Activated CD8-positive, alpha-beta memory T cell treated with anti-CD3 and anti-CD28 coated beads for 4 hours (primary cell): ENCODE measurements around the gene MAP3K6.

Source experiments
- DNase-seq, 2 donors: peaks; one replicate each; pipeline ENCODE4 v3.0.0-alpha.2; 2020; ENCODE audit warnings: low read depth in 2 of 2

Gene MAP3K6

DNA sequence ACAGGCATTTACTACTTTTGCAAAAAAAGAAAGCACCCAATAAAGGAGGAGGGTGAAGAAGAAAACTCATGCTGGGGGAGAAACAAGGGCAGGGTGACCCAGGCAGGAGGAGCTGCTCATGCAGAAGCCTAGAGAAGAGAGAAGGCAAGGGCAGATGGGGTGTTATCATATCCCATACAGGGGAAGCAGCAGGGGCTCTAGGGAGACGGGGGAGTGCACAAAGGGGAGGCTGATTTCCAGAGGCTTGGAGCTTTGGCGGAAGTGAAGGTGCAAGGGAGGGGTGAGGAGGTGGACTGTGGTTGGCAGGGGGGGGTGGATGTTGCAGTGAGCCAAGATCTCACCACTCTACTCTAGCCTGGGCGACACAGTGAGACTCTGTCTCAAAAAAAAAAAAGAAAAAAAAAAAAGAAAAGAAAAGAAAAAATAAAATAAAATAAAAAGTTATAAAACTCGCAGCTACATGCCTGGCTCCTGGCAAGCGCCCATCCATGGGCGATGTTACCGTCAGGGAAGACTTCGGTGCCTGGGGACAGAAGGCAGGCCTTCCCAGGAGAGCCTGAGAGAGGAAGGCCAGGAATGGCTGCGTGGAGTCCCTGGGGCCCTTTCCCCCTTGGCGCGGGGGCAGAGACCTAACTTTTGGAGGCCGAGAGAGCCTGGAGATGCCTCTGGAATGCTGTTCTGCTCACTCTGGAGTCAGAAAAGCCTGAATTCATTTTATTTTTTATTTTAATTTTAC lies 11.2 kb upstream of the MAP3K6 start:
- DNase-seq: no peak

DNA sequence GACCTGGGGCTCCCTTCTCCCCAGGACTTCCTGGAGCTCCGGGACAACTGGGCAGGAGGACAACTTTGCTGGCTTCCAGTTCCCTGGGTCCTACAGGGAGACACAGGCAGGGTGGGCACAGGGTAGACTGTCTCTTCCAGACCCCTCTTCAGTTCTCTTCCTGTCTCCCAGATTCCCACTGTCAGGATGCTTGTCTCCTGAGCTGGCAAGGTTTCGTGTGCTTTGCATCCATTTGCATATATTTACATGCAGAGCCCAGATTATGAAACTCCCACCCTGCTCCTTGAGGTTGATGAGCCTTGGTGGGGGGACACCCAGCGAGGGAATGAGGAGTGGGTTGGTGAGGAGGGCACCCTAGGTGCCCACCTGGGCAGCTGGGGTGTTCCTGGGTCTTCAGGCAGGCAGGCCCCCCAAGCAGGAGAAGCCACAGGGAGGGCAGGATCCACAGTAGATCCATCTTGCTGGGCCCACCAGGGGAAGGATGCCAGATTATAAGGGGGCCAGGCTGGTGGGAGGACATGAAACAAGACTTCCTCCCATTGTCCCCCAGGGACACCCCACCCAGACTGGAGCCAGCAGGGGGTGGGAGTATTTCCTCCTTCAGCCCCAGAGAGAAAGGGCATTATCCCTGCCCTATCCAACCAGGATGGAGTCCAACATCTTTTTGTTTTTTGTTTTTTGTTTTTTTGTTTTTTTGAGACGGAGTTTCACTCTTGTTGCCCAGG lies 7.8 kb upstream of the MAP3K6 start, which contains the start of gene FCN3:
Gene FCN3, minus strand, starts transcription at position 463 of the 725 bp plus-strand sequence. Its CDS starts 6 bp downstream, at position 457.
- no peak for DNase-seq

DNA sequence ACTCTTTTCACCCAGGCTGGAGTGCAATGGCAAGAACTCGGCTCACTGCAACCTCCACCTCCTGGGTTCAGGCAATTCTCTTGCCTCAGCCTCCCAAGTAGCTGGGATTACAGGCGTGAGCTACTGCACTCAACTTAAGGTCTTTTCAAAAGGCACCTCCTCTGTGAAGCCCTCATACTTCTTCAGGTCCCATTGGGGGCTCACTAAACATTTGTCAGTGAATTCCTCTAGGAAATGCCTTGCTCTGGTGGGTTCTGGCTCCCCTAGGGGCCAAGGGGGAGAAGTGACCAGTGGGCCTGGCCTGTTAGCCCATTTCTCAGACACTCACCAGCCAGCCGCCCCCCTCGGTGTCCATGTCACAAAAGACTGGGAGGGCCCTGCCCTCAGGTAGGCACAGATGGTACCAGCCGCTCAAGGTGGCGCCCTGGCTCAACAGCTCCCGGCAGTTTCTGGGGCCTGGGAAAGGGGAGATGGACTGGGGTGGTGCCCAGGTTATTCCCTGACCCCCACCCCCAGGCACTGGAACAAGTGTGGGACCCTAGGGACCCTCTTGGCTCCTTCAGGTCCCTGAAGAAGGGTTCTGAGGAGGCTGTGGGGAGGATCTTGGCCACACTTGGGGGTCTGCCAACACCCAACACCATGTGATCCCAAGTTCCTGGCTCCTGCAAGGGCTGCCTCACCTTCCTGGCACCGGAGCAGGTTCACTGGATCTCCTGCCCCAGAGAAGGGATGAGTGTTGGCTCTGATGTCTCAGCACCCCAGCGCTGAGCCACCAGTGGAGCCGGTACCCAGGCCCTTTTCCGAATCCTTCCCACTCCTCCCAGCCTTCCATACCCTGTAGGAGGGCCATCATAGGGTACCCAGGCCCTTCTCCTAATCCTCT lies 6.3 kb upstream of the MAP3K6 start:
- DNase-seq: no peak

DNA sequence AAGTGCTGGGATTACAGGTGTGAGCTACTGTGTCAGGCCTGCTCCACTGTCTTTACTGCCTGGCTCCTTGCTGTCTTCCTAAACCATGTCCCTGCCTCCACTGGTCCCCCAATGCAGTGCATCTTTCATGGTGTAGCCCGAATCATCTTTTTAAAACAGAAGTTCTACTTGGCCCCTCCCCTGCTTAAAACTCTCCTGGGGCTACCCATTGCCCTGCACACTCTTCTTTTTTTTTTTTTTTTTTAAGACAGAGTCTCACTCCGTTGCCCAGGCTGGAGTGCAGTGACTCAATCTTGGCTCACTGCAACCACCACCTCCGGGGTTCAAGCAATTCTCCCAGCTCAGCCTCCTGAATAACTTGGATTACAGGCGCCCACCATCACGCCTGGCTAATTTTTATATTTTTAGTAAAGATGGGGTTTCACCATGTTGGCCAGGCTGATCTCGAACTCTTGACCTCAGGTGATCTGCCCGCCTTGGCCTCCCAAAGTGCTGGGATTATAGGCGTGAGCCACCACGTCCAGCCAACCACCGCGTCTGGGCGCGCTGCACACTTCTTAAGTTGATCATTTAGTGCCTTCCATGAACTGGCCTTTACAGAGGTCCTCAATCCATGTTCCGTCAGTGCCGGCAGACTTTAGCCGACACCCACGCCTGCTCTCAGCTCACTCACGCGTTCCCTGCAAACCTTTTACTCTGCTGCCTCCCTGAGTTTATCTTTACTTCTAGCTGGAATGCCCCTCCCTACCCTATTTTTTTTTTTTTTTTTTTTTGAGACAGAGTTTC lies 5.5 kb upstream of the MAP3K6 start:
- no peak for DNase-seq

DNA sequence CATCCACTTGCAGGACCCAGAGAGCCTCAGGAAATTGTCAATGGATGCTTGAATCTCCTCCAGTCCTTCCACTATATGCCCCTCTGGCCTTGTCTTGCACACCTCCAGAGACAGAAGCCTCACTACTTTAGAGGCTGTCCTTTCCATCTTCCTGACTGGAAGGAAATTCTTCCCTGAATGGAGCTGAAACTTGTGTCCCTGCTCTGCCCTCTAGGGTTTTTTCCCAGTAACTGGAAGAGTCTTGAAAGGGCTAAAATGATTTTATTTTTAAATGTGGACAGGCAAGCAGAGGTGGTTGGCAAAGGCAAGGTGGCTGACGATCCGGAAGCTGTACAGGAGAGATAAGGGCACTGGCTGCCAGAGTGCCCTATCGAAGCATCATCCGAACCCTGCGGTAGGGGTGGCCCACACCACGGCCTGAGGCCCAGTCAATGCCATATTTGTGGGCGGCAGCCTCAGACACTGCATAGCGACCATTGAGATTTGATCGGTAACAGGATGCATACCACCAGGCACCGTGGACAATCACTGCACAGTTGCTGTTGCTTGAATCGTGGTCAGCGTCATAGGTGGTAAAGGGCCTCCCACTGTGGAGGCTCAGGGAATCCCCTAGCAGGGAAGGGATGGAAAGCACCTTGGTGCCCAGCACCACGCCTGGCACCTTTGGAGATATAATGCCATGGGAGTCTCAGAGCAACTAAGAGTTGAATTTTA lies 2.3 kb upstream of the MAP3K6 start:
- no peak for DNase-seq

DNA sequence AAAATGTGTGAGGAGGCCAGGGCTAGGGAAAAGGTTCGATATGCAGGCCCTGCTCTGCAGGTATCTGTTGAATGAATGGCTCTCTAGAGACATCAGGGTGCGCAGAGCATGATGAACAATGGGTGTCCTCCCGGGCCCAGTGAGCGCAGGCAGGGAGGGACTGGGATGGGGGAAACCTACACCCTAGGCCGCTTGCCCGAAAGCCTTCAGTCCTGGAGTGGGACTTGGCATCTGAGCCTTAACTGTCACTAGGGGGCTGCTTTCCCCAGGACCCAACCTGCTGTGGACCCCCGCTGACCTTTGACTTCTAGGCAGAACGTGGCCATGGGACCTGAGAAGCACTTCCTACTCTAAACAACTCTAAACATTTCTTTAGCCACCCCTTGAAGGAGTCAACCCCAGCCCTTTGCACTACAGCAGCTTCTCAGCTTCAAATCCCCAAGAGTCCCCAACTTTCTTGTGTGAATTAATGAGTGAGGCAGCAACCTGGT lies 444 bp upstream of the MAP3K6 start:
- no peak for DNase-seq

DNA sequence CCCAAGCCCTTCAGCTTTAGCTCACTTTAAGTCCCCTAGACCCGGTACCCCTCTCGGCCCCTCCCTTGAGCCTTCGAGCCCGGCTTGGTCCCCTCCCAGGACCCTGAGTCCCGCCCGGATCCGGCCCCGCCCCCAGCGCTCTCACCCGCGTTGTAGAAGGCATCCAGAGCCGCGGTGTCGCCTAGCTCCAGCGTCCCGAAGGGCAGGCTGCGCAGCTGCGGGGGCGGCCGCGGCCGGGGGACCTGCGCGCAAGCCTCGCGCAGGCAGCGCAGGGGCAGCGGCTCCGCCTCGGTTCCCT lies 699 bp downstream of the MAP3K6 start:
- no peak for DNase-seq

DNA sequence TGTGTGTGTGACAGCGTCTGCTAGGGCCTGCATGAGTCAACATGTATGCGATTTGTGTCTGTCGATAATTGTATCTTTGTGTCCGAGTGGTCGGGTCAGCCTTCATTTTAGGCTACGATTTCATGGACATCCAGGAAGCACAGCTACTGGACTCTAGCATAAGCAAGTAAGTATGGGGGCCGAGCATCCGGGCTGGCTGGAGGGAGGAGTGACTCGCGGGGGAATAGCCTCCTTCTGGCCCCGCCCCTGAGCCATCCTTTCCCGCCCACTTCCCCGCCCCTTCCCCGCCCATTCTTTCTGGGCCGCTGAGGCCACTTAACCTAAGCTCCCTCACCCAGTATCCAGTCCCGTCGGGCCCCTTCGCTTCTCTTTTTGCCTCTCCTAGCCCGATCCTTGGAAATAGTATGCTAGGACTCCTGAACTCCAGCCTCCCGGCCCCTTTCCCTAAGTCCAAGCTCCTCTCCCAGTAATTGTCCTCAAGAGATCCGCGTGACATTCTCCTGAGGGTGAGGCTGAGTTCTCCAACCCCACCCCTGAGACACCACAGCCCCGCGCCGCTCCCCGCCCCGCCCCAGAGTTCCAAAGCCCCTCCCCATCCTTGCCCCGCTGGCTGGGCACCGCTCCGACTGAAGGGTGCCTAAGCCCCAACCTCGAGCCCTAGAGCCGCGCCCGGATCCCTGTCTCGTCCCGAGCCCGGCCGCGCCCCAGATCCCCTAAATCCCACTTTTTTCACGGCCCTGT lies 1.2 kb downstream of the MAP3K6 start:
- DNase-seq: peak; percentile 61 to 62

DNA sequence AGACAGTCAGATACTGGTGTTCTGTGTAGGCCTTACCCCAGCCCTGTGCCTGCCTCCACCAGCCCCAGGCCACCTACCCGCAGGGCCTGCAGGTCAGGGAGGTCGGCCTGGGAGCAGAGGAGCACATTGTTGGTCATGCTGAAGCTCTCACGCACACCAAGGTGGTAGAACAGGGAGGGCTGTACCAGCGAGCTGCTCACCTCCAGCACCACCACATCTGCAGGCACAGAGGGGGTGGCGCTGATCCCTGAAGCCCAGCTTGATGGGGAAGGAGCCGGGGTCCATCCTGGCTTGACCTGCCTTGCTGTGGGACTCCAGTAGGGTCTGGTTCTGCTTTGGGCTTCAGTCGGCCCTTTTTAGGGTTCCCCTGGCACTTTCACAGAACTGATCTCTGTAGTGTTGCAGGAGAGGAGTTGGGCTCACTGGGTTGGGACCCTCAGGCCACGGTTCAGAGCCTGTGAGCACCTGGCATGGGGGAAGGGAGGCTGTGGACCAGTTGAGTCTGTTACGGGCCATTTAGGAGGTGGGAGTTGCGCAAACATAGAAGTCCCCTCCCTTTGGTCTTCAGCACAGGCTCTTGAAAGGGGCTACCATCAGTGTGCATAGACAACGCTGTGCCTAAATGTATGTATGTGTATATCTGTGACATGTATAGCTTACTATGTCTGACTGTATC lies 1.9 kb downstream of the MAP3K6 start:
- no peak for DNase-seq

DNA sequence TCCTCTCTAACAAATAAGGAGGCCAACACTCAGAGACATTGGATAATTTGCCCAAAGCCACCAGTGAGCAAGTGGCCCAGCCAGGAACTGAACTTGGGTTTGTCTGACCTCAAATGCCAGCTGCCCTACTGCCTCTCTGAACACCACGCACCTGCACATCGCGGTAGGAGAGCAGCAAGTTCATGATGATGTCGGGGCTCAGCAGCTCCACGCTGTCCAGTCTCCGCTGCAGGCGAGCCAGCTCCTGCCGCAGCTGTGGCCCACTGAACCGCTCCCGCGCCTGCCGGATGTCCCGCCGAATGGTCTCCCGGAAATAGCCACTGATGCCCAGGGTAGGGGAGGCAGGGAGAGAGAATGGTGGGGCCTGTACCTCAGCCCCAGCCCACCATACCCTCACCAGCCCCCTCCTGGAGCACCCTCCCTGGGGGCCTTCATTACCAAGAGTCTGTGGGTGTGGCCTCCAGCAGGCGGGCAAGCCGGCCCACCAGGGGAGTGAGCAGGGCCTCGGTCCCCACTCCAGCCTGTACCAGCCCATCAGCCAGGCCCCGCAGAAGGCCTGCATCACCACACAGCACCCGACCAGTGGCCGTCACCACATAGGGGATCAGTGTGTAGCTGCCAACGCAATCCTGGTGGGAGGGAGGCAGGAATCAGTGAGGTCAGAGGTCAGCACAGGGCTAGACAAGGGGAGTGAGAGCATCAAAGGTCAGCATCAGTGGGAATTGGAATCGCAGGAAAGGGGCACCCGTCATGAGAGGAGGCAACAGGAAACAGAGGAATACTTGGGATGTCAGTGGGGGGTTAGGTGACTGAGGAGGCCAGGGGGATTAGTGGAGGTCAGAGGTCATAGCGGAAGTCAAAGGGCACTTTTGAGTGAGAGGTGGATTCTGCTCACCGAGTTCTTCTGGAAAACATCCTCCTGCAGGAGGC lies 2.7 kb downstream of the MAP3K6 start:
- DNase-seq: no peak

DNA sequence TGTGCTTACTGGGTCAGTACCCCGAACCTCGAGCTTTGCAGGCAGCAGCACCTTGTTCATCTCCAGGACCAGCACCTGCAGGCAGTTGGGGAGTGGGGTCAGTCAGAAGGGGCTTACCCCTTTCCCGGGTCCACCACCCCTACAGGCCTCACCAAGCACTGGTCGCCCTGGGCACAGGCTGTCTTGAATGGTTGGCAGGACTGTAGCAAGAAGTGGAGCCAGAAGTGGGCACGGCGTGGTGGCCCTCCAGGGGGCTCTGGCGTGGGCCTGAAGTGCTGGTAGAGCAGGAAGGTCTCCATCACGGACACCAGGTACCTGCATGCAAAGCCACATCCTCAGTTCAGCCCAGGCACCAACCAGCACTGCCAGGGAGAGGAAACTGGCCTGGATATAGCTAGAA lies 5.2 kb downstream of the MAP3K6 start:
- DNase-seq: no peak

DNA sequence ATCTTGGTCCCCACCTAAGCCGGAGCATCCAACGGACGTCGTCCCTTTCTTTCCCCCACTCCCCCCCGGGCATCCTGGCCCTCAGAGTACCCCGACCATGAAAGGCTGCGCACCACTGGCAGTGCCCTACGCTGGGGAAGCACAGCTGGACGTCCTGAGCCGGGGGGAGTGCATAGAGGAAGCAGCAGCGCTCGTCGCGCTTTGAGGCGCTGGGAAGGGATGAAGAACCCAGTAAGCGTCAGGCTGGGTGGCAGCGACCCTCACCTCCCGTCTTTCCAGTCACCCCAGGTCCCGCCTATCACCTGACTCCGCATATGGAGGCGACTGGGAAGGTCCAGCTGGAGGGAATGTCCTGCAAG lies 5.7 kb downstream of the MAP3K6 start:
- DNase-seq: no peak

DNA sequence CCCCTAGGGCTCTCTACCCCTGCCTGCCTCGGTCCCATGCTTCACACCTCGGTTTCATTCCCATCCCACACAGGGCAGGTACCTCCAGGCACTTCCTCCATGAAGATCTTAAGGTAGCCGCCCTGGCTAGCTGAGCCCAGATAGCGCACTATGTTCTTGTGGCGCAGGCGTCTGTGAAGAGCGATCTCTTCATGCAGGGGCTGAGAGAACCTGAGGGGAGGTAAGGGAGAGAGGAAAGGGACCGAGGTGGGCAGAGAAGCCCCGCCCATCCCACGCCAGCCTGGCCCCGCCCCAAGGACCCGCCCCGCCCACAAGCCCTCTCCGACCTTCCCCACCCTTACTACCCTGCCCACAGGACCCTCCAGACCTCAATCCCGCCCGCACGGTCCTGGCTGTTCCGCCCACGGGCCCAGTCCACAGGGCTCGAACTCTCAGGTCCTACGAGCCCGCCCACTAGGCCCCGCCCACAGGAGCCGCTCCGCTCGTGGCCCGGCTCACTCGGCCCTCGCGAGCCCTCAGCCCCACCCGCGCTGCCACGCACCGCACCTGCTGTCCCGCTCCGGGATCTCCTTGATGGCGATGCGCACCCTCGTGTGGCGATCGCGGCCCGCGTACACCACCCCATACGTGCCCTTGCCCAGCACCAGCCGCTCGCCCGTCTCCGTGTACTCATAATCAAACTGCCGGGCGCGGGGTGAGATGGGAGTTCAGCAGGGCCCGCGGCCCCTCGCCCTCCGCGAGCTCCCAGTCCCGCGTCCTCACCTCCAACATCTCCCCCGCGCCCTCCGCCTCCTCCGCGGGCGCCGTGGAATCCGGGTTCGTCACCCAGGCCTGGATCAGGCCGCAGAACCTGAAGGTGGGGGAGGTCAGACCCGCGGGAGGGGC lies 6.4 kb downstream of the MAP3K6 start:
- no peak for DNase-seq

DNA sequence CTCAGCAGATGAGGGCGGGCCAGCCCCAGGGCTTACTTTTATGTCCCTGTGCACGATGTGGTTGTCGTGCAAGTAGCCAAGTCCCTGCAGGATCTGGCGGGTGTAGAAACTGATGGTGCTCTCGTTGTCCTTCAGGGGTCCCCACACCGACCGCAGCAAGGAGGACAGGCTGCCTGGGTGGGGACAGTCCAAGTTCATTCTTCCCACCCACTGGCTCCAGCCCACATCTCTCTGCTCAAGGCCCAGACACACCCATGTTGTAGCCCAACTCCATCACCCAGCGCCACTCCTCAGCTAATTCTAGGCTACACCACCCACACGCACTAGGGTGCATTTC lies 7.0 kb downstream of the MAP3K6 start:
- no peak for DNase-seq

DNA sequence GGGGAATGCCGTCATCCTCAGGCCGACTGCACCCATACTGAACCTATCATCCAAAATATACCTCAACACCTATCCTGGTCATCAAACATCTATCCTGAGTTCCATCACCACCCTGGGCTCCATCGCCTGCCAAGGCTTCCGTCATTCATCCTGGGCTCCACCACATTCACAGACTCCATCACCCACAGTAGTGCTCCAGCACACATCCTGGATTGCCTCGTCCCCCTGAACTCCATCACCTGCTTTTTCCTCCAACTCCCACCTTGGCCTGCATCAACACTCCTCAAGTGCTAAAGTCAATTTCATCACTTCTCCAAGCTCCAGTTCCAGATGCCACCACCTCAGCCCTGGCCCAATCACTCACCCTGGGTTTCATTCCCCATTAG lies 7.8 kb downstream of the MAP3K6 start:
- DNase-seq: no peak

DNA sequence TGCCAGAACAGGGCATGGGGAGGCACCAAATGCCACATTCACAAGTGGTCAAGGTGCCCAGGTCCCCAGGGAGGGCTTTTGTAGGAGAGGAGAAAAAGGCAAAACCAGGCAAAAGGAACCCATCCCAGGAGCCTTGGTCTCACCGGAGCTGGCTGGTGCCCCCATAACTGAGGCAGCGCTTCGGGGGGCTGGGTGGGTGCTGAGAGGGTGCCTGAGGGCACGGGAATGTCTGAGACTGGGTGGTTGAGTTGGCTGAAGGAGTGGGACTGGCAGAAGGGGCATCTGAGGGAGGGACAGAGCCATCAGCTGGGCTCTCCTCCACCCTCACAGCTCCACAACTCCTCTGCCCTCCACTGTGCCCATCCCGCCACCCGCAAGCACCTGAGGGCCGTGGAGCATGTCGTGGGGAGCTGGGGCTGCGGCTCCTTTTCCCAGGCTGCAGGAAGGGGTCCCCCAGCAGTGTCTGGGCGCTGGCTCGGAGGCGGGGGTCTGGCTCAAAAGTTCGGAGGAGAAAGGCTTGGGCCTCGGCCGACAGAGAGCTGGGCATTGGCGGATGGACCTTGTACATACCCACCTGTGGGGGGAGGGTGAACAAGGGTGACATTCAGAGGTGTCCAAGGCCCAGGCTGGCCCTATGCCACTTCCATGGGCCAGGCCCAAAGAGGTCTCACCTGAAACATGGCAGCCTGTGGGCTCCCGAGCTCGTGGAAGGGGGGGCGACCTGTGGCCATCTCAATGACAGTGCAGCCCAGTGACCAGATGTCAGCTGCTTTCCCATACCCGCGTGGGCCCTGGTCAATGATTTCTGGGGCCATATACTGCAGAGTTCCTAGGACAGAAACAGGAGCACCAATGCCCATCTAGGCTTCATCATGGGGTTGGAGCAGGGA lies 8.5 kb downstream of the MAP3K6 start:
- no peak for DNase-seq
